ENCODE data around the gene RBM34.

DNA sequence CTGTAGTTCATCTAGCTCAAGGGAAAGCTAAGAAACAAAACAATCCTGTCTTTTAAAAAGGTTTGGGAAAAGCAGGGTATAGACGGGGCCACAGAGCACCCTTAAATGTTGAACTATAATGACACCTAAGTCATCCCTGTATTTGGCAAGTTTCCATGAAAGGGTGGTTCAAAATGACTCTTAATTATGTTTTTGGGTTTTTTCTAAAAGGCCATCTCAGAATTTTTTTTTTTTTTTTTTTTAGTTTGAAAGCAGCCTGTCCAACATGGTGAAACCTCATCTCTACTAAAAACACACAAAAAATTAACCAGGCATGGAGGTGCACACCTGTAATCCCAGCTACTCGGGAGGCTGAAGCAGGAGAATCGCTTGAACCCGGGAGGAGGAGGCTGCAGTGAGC lies 54.6 kb downstream of the RBM34 start:
- TF ChIP-seq, protein P1, sequence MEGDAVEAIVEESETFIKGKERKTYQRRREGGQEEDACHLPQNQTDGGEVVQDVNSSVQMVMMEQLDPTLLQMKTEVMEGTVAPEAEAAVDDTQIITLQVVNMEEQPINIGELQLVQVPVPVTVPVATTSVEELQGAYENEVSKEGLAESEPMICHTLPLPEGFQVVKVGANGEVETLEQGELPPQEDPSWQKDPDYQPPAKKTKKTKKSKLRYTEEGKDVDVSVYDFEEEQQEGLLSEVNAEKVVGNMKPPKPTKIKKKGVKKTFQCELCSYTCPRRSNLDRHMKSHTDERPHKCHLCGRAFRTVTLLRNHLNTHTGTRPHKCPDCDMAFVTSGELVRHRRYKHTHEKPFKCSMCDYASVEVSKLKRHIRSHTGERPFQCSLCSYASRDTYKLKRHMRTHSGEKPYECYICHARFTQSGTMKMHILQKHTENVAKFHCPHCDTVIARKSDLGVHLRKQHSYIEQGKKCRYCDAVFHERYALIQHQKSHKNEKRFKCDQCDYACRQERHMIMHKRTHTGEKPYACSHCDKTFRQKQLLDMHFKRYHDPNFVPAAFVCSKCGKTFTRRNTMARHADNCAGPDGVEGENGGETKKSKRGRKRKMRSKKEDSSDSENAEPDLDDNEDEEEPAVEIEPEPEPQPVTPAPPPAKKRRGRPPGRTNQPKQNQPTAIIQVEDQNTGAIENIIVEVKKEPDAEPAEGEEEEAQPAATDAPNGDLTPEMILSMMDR (IDR thresholded peaks at IDR 0.05), result no peak
- TF ChIP-seq POLR2A (IDR thresholded peaks at IDR 0.05), result no peak

Data from lower leg skin (tissue), 3 donors.